Liver (tissue), 9 donors: ENCODE measurements around the gene GRIN1. TPM values are rescaled to one million over a fixed set of nuclear protein-coding genes. Genes with fewer than 3 reads are reported as not detected.

Experiments used
- DNase-seq: peaks from one replicate; pipeline ENCODE4 v3.0.0-alpha.2; 2017; ENCODE audit warnings: low spot score
- H3K27ac ChIP-seq, 2 donors: one replicate each; pipeline ENCODE4 v1.7.0; 2013; ENCODE audit warnings: inconsistent platforms in 2 of 2, low read length in 2 of 2, control low read depth in 1 of 2, low read depth in 1 of 2, mild to moderate bottlenecking in 1 of 2
- H3K27me3 ChIP-seq, 4 donors: one replicate each; pipeline versions ENCODE4 v1.6.1 to v1.7.0; 2013; ENCODE audit warnings: low read length in 3 of 4, inconsistent platforms in 1 of 4, mild to moderate bottlenecking in 1 of 4, moderate library complexity in 1 of 4; ENCODE audit not compliant: control insufficient read depth in 4 of 4, insufficient read depth in 4 of 4
- H3K36me3 ChIP-seq, 4 donors: one replicate each; pipeline versions ENCODE4 v1.6.1 to v1.7.0; 2013; ENCODE audit warnings: low read length in 3 of 4, mild to moderate bottlenecking in 3 of 4, low read depth in 1 of 4, moderate library complexity in 1 of 4; ENCODE audit not compliant: control insufficient read depth in 4 of 4, insufficient read depth in 3 of 4
- H3K4me1 ChIP-seq, 4 donors: one replicate each; pipeline versions ENCODE4 v1.6.1 to v1.7.0; 2013; ENCODE audit warnings: low read length in 3 of 4, mild to moderate bottlenecking in 3 of 4, moderate library complexity in 1 of 4; ENCODE audit not compliant: control insufficient read depth in 4 of 4, insufficient read depth in 4 of 4
- H3K4me3 ChIP-seq, 3 donors: one replicate each; pipeline versions ENCODE4 v1.6.1 to v1.7.0; 2013; ENCODE audit warnings: low read length in 3 of 3, control low read depth in 1 of 3, low read depth in 1 of 3, mild to moderate bottlenecking in 1 of 3
- H3K9ac ChIP-seq, 2 donors: one replicate each; pipeline ENCODE4 v1.7.0; 2013; ENCODE audit warnings: low read length in 2 of 2, mild to moderate bottlenecking in 2 of 2, moderate library complexity in 2 of 2, control low read depth in 1 of 2, low read depth in 1 of 2
- H3K9me3 ChIP-seq, 4 donors: one replicate each; pipeline versions ENCODE4 v1.6.1 to v1.7.0; 2013; ENCODE audit warnings: low read length in 3 of 4; ENCODE audit not compliant: control insufficient read depth in 4 of 4
- ATF3 ChIP-seq: IDR thresholded peaks from 2 replicates; pipeline ENCODE4 v1.6.1; 2016; ENCODE audit warnings: antibody characterized with exemption
- CTCF ChIP-seq: fragments of 150-350 bp; IDR thresholded peaks from 2 replicates; pipeline ENCODE4 v1.5.1; 2017; ENCODE audit warnings: improper control_type of control experiment, low read depth, low read length; ENCODE audit not compliant: missing input control
- EGR1 ChIP-seq, 2 donors: IDR thresholded peaks; 2 replicates each; pipeline ENCODE4 v1.6.1; 2016 to 2018; ENCODE audit warnings: antibody characterized with exemption in 2 of 2, low read depth in 2 of 2
- FOXA1 ChIP-seq: IDR thresholded peaks from 2 replicates; pipeline ENCODE4 v1.6.1; 2016; ENCODE audit warnings: antibody characterized with exemption
- FOXA2 ChIP-seq: IDR thresholded peaks from 2 replicates; pipeline ENCODE4 v1.6.1; 2016; ENCODE audit warnings: antibody characterized with exemption
- GABPA ChIP-seq, 2 donors: IDR thresholded peaks in 1 of 2; conservative IDR thresholded peaks in 1 of 2; 2 replicates each; pipeline ENCODE4 v1.6.1; 2016; ENCODE audit warnings: antibody characterized with exemption in 2 of 2, mild to moderate bottlenecking in 1 of 2, moderate library complexity in 1 of 2
- HNF4A ChIP-seq, 2 donors: conservative IDR thresholded peaks; 2 replicates each; pipeline ENCODE4 v1.6.1; 2016; ENCODE audit warnings: antibody characterized with exemption in 2 of 2, mild to moderate bottlenecking in 2 of 2
- HNF4G ChIP-seq: IDR thresholded peaks from 2 replicates; pipeline ENCODE4 v1.6.1; 2016; ENCODE audit warnings: antibody characterized with exemption
- JUND ChIP-seq, 2 donors: IDR thresholded peaks; 2 replicates each; pipeline ENCODE4 v1.6.1; 2016; ENCODE audit warnings: antibody characterized with exemption in 2 of 2
- MAX ChIP-seq: IDR thresholded peaks from 2 replicates; pipeline ENCODE4 v1.6.1; 2016; ENCODE audit warnings: antibody characterized with exemption
- NR2F2 ChIP-seq: IDR thresholded peaks from 2 replicates; pipeline ENCODE4 v1.6.1; 2016; ENCODE audit warnings: antibody characterized with exemption
- RAD21 ChIP-seq, 2 donors: IDR thresholded peaks; 2 replicates each; pipeline ENCODE4 v1.6.1; 2016; ENCODE audit warnings: antibody characterized with exemption in 2 of 2, mild to moderate bottlenecking in 2 of 2
- REST ChIP-seq: IDR thresholded peaks from 2 replicates; pipeline ENCODE4 v1.6.1; 2016; ENCODE audit warnings: antibody characterized with exemption, mild to moderate bottlenecking
- RXRA ChIP-seq, 2 donors: IDR thresholded peaks; 2 replicates each; pipeline ENCODE4 v1.6.1; 2017 to 2018; ENCODE audit warnings: antibody characterized with exemption in 2 of 2, mild to moderate bottlenecking in 1 of 2
- SP1 ChIP-seq: IDR thresholded peaks from 2 replicates; pipeline ENCODE4 v1.6.1; 2018; ENCODE audit warnings: antibody characterized with exemption, mild to moderate bottlenecking
- TAF1 ChIP-seq: conservative IDR thresholded peaks from 2 replicates; pipeline ENCODE4 v1.6.1; 2016; ENCODE audit warnings: antibody characterized with exemption, mild to moderate bottlenecking
- YY1 ChIP-seq: IDR thresholded peaks from 2 replicates; pipeline ENCODE4 v1.6.1; 2016; ENCODE audit warnings: antibody characterized with exemption, mild to moderate bottlenecking
- ZBTB33 ChIP-seq: IDR thresholded peaks from 2 replicates; pipeline ENCODE4 v1.6.1; 2016; ENCODE audit warnings: antibody characterized with exemption
- WGBS: extraction: QIAGEN DNeasy Blood & Tissue Kit; methylation state at CpG from one replicate; pipeline ENCODE4 v1.1.7; 2013; 5-methylcytosine and 5-hydroxymethylcytosine counted together
- polyA plus RNA-seq, 2 donors: library from polyadenylated mRNA; stranded (reverse) in 1 of 2; unstranded in 1 of 2; fragments of 200-250 nt in 1 of 2; fragments of >200 nt in 1 of 2; fragmentation: Nextera tagmentation in 1 of 2; extraction: Ambion mirVana in 1 of 2; gene quantifications; one replicate each; pipeline versions ENCODE4 v1.2.1 to v1.2.3, GENCODE V29; 2013 to 2015
- total RNA-seq, 2 donors: library from RNA; depleted of rRNA; stranded (reverse); fragments of >200 nt; gene quantifications; one replicate each; pipeline ENCODE4 v1.2.3, GENCODE V29; 2014
- donor health status: healthy.
- donor health status: healthy.
- donor health status: healthy.
- donor health status: healthy.
- donor health status: healthy.

GRIN1 gene
- total and polyA plus RNA-seq, 4 donors: 0.05 TPM; not detected in 3

GRCh38 chr9:137215196-137215986 is 76.4 kb downstream of the GRIN1 start:
- H3K4me3 ChIP-seq: no peak overlapping the region
- H3K36me3 ChIP-seq: peaks cover 0 to 5% (median under 1%) of the 10 kb centered on the region in 4 donors
- TF ChIP-seq ZBTB33 (no peak), EGR1 (IDR thresholded peaks at IDR 0.05; ENCODE audit: low read depth in 2 of 2) (no peak), RAD21 (IDR thresholded peaks at IDR 0.05) (no peak), FOXA1 (no peak), JUND (IDR thresholded peaks at IDR 0.05) (no peak), MAX (no peak), TAF1 (no peak), RXRA (IDR thresholded peaks at IDR 0.05) (no peak), NR2F2 (no peak), REST (no peak), CTCF (no peak), ATF3 (no peak), HNF4A (conservative IDR thresholded peaks at IDR 0.05) (no peak), GABPA (IDR thresholded peaks at IDR 0.05 in 1 of 2, conservative IDR thresholded peaks at IDR 0.05 in 1 of 2) (no peak), HNF4G (no peak), SP1 (no peak), YY1 (no peak), FOXA2 (no peak)
- peaks cover 0 to 12% (median 4%) of the 10 kb centered on the region in 4 donors for H3K4me1 ChIP-seq
- no peaks in the 10 kb centered on the region for H3K9me3 ChIP-seq
- no peak overlapping the region for H3K9ac ChIP-seq
- no peak for DNase-seq
- no peak overlapping the region for H3K27ac ChIP-seq
- H3K27me3 ChIP-seq: no peaks in the 10 kb centered on the region
- 96% methylated on average over 22 of the region's 22 CpGs for WGBS
